K562 treated with DMSO at 1 percent for 4 hours (cell line): Measurements from ENCODE around the gene ITGB3. TPM values are rescaled to one million over a fixed set of nuclear protein-coding genes. Genes with fewer than 3 reads are reported as not detected.

Experiments used
- total RNA-seq: library from RNA; unstranded; fragments of 300-600 nt; gene quantifications from 2 replicates; pipeline ENCODE4 v1.2.3, GENCODE V29; 2022; ENCODE audit not compliant: insufficient read depth

Gene ITGB3
- 0.73 and 0.91 TPM in 2 replicates for total RNA-seq

DNA sequence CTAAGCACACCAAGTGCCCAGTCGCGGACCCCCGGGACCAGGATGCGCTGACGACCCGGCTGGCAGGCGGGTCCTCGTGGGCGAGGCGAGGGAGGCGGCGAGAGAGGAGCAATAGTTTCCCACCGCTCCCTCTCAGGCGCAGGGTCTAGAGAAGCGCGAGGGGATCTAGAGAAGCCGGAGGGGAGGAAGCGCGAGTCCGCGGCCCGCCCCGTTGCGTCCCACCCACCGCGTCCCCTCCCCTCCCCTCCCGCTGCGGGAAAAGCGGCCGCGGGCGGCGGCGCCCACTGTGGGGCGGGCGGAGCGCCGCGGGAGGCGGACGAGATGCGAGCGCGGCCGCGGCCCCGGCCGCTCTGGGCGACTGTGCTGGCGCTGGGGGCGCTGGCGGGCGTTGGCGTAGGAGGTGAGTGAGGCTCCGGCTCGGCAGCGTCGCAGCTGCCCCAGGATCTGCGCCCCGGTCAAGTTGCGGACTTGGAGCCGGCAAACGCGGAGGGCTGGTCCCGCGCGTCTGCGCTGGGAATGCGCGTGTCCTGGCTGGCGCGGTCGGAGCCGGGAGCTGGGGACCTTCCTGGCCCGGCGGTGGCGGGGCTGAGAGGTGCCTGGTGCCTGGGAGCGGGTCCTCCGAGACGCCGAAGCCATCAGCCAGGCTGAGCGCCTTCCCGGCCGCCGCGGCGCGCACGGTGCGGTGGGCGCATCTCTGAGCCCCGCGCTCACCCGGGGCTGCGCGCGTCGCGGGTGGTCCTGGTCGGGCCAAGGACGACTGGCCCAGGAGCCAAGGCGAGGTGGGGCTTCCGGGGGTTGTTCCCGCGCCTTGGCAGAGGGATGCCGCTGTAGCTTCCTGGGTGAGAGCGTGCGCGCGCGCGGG is at the start of gene ITGB3:
TSS of gene ITGB3 (plus strand) at position 287 of the 862 bp plus-strand sequence. CDS start at position 322, 35 bp downstream.

GRCh38 chr17:47208744-47209488 is 44.7 kb upstream of the ITGB3 start, which contains the start of gene MYL4:
Gene MYL4 (plus strand): TSS chr17:47209348. CDS start chr17:47209423, 75 bp downstream.

DNA sequence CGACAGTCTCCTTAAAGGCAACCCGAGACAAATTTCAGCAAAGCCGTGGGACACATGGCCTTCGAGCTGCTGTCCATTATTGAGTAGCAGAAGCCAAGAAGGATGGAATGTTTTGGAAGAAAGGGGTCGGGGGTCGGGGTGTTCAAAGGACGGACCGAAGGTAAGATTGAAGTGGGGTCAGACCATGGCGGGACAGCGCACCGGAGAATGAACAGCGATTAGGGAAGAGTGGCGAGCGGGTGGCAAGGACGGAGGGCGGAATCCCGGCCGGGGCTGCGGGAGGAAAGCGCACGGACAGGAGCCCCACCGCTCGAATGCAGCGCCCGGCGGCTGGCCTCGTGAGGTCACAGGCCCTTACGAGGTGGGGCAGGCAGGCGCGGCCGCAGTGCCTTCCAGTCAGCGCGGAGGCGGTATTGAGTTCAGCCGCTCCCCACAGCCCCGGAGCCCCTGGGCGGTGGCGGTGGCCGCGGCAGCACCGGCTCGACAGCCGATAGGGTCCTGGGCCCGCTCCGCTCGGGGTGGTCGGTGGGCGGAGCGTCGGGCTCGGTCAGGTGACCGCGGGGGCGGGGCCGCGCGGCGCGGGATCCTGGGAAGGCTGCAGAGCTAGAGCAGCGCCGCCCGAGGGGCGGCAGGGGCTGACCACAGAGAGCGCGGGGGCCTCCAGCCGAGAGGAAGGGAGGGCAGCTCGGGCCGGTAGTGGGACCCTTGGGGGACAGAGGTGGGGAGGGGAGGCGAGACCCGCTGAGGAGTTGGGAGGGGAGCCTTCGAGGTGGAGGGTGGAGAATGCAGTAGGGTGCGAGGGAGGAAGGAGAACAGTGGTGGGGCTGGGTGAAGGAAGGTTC is 70.0 kb downstream of the ITGB3 start, which contains the start of gene EFCAB13:
TSS of gene EFCAB13 (plus strand) at position 574 of the 842 bp plus-strand sequence. CDS start 4,399 bp downstream, outside the sequence.

Other genes with a start within 250 kb of the ITGB3 start
- gene CDC27, start 64.5 kb upstream of the ITGB3 start, total RNA-seq = 23.1 and 30.6 TPM in 2 replicates
- 180 and 186 TPM in 2 replicates for gene MYL4, start 44.5 kb upstream of the ITGB3 start, total RNA-seq
- gene EFCAB13, start 70.1 kb downstream of the ITGB3 start, total RNA-seq = 0.30 and 2.5 TPM in 2 replicates